ENCODE measurements around the gene DNAH10.

DNA sequence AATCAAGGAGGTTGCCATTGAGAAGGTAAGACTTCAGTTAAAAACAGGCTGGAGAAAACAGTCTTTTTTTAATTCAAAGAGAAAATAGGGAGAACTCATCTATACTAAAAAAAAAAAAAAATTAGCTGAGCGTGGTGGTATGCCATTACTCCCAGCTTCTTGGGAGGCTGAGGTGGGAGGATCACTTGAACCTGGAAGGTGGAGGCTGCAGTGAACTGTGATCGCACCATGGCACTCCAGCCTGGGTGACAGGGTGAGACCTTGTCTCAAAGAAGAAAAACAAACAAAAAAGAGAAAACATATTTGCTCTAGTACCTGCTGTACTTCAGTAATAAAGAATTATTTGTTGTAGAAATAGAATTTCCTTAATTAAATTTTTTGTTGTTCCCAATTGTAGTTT lies 68.6 kb downstream of the DNAH10 start:
- TF ChIP-seq, protein P1, sequence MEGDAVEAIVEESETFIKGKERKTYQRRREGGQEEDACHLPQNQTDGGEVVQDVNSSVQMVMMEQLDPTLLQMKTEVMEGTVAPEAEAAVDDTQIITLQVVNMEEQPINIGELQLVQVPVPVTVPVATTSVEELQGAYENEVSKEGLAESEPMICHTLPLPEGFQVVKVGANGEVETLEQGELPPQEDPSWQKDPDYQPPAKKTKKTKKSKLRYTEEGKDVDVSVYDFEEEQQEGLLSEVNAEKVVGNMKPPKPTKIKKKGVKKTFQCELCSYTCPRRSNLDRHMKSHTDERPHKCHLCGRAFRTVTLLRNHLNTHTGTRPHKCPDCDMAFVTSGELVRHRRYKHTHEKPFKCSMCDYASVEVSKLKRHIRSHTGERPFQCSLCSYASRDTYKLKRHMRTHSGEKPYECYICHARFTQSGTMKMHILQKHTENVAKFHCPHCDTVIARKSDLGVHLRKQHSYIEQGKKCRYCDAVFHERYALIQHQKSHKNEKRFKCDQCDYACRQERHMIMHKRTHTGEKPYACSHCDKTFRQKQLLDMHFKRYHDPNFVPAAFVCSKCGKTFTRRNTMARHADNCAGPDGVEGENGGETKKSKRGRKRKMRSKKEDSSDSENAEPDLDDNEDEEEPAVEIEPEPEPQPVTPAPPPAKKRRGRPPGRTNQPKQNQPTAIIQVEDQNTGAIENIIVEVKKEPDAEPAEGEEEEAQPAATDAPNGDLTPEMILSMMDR (IDR thresholded peaks at IDR 0.05; ENCODE audit: low read length), result no peak
- TF ChIP-seq EZH2 (IDR thresholded peaks at IDR 0.05; ENCODE audit: borderline replicate concordance, low read length), result no peak
